Heart left ventricle (tissue), 13 donors: ENCODE measurements around the gene CXADR.

Experiments
- CTCF ChIP-seq, 12 donors: fragments of 200-600 bp; sonication (generic) in 4 of 12; IDR thresholded peaks; one replicate each; pipeline versions ENCODE4 v1.5.0 to v1.8.0; 2018 to 2022; ENCODE audit warnings: antibody characterized with exemption in 12 of 12, mild to moderate bottlenecking in 5 of 12
- POLR2A ChIP-seq, 2 donors: fragments of 450-650 bp; IDR thresholded peaks; one replicate each; pipeline ENCODE4 v1.6.1; 2017; ENCODE audit warnings: antibody characterized with exemption in 2 of 2, mild to moderate bottlenecking in 2 of 2, moderate library complexity in 2 of 2
- donor health status: ischemic (EF 13 %, LVEDD 7.1; RV severe dilation, severe dysfunction).
- donor health status: DM: no; HTN: yes; CAD: no.
- donor health status: DM: no; HTN: no; CAD: no.
- donor health status: ischemic (EF 25% LVEDD 6.9; RV normal size, moderate dysfunction).
- donor health status: ischemic (EF 25% LVEDD 5.7; RV mildly dilated, moderate dysfunction).
- donor health status: ischemic (EF 35%, LVEDD 5.7; RV mildly dilated, moderate dysfunction).
- donor health status: nonischemic (EF 11% LVEDD 7.7; RV severe dilation, severe dysfunction).
- donor health status: DM: yes; HTN: yes; CAD: no.
- donor health status: PGD.
- donor health status: ischemic (EF 29% LVEDD 5.4; RV normal size, mild dysfunction).
- donor health status: nonischemic (EF 23%, LVEDD 6.1; RV moderate dilation, normal function).

- TF ChIP-seq POLR2A (IDR thresholded peaks at IDR 0.05) (no peak), CTCF (IDR thresholded peaks at IDR 0.05) (no peak)
Observed at GRCh38 chr21:17495680-17496079, 17.2 kb upstream of the CXADR start.
